Astrocyte of the spinal cord (primary cell): ENCODE results near the gene LPAR4.

ENCODE experiments used
- DNase-seq: peaks from one replicate; pipeline ENCODE4 v3.0.0; 2011; ENCODE audit warnings: low read depth, low spot score
- H3K4me3 ChIP-seq: 2 replicates; pipeline ENCODE4 v1.5.1; 2011; ENCODE audit warnings: low read depth, mild to moderate bottlenecking, low read length, moderate library complexity
- in situ Hi-C: cut with HindIII; loops from 2 replicates; pipeline ENCODE4 v1.10.0; 2017; ENCODE audit warnings: low sequenced_read_pairs
- TF ChIP-seq, protein P1 (sequence below): IDR thresholded peaks from 2 replicates; pipeline ENCODE4 v1.5.1; 2012; ENCODE audit warnings: low read depth, mild to moderate bottlenecking, low read length, inconsistent platforms

The LPAR4 gene

DNA sequence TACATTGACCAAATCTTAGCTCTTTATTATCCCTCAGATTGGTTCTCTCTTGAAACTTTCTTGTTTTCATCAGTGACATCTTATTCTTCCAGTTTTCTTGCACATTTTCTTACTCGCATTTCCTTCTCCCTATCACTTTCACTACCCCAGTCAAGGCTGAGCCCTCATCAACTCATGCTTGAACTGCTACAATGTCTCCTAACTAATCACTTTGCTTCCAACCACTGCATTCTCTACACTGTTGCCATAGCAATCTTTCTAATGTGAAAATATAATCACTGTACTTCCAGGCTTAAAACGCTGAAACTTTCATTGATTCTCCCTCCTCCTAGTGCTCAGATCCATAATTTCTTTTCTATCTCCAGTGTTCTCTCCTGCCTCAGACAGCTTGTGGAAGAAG, 22.2 kb upstream of the LPAR4 start:
- no peak overlapping the region for H3K4me3 ChIP-seq
- DNase-seq, result no peak
- in situ Hi-C loops, result no loop called here
- TF ChIP-seq, protein P1, sequence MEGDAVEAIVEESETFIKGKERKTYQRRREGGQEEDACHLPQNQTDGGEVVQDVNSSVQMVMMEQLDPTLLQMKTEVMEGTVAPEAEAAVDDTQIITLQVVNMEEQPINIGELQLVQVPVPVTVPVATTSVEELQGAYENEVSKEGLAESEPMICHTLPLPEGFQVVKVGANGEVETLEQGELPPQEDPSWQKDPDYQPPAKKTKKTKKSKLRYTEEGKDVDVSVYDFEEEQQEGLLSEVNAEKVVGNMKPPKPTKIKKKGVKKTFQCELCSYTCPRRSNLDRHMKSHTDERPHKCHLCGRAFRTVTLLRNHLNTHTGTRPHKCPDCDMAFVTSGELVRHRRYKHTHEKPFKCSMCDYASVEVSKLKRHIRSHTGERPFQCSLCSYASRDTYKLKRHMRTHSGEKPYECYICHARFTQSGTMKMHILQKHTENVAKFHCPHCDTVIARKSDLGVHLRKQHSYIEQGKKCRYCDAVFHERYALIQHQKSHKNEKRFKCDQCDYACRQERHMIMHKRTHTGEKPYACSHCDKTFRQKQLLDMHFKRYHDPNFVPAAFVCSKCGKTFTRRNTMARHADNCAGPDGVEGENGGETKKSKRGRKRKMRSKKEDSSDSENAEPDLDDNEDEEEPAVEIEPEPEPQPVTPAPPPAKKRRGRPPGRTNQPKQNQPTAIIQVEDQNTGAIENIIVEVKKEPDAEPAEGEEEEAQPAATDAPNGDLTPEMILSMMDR, result no peak

DNA sequence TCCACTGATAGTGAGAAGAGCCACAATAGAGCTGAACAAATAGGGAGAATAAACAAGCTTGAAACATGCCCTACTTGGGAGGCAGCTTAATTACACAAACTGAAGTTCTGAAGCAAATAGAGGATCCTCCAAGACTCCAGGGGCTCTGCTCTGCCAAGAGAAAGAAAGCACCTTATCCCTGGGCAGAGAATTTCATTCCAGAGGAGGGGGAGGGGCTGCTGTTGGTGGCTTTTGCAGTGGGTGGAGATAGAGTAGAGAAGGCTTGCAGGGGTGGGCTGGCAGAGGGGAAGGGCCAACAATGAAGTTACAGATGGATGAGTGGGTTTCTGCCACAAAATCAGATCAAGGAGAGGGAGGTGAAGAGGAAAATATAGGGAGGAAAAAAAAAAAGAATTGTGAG, 1.0 kb upstream of the LPAR4 start:
- DNase-seq, result no peak
- H3K4me3 ChIP-seq, result no peak overlapping the region
- TF ChIP-seq, protein P1, result no peak
- in situ Hi-C loops, result no loop called here

DNA sequence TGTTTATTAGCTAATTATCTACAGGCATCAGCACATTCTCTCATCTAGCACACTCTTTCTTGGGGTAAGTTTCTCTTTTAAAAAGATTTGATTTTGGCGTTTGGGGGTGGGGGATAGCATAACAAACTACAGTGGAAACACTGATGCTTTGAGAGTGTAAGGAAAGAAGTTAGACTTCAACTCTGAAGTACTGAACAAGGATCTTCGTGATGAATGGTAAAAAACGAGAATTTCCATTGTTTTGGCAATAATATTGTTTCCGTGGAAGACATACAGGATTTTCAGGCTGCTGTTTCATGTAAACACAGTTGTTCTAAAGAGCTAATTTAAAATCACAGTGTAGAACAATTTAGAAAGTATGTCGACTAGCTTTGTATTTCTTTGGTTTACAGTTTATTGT, 451 bp downstream of the LPAR4 start:
- DNase-seq, result peak; percentile 27
- H3K4me3 ChIP-seq, result peak overlapping the region; percentile 40
- in situ Hi-C loops, result no loop called here
- TF ChIP-seq, protein P1, result no peak

DNA sequence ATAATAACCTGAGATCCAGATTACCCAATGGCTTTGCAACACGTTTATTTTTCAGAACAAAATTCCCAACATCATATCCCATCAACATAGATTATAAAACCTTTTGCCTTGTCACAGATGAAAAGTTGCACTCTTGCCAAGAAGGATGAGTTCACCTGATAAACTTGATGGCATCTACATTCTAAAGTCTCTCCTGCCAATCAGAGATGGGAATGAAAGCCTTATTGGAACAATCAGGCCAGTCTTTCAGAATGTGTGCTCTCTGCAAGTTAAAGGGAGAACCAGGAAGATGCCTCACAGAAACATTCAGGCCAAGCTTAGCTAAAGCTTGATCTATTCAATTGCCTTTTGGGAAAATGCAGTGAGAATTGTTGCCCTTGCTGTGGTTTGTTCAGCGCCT, 1.3 kb downstream of the LPAR4 start:
- in situ Hi-C loops, result no loop called here
- no peak for DNase-seq
- TF ChIP-seq, protein P1, result no peak
- H3K4me3 ChIP-seq, result no peak overlapping the region

DNA sequence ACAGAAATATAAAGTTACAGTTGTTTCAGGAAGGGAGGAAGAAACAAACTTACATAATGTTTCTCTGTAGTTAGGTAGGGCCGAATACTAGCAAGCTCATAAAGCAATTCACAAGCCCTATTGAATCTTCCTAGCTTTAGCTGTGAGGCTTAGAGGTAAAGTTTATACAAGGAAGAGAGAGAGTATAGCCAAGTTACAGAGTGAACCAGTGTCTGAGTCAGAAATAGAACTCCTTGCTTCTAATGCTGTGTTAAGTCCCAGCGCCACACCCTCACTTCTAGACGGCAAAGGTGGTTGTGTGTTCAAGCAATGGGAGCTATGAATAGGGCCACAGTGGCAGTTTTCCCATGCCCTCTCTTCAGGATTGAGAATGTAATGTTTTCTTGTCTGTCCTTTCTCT, 6.1 kb downstream of the LPAR4 start:
- TF ChIP-seq, protein P1, result no peak
- H3K4me3 ChIP-seq, result no peak overlapping the region
- in situ Hi-C loops, result no loop called here
- no peak for DNase-seq

DNA sequence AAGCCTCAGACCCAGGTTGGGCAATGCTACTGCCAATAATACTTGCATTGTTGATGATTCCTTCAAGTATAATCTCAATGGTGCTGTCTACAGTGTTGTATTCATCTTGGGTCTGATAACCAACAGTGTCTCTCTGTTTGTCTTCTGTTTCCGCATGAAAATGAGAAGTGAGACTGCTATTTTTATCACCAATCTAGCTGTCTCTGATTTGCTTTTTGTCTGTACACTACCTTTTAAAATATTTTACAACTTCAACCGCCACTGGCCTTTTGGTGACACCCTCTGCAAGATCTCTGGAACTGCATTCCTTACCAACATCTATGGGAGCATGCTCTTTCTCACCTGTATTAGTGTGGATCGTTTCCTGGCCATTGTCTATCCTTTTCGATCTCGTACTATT, 7.4 kb downstream of the LPAR4 start:
- DNase-seq, result no peak
- in situ Hi-C loops, result no loop called here
- TF ChIP-seq, protein P1, result no peak
- H3K4me3 ChIP-seq, result no peak overlapping the region

DNA sequence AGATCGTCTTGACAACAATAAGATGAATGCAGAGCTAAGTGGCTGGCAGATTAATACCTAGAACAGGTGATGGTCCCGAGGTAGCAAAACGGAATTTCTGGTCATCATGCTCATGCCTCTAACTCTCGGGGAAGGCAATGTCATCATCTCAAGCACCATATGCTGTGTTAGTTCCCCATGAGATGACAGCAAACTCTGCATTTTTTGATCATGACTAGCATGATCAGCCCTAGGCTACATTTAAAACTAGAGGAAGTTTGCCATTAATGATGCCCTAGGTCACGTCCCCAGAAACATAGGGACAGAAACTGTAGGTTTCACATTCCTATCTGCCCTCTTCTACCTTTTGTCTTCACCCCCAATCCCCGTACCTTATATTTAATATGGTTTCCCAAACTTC, 11.6 kb downstream of the LPAR4 start:
- TF ChIP-seq, protein P1, result no peak
- H3K4me3 ChIP-seq, result no peak overlapping the region
- in situ Hi-C loops, result no loop called here
- no peak for DNase-seq
